DMS153 (cell line): ENCODE measurements around the gene ZNF709.
"Not testable (repeated sequence)": the region's sequence is repeated elsewhere in the genome, so short reads cannot be mapped to it uniquely, and the experiment has no call there.

ENCODE experiments used
- DNase-seq: peaks from one replicate; lab custom pipeline; 2025; lab: John Stamatoyannopoulos, UW

Gene ZNF709

GRCh38 chr19:12484371-12485051 lies at the start of gene ZNF709:
TSS of gene ZNF709 (minus strand) at chr19:12484816. CDS start at chr19:12484657, 159 bp downstream.
- DNase-seq: peak; percentile 71

GRCh38 chr19:12527034-12527836 lies 42.6 kb upstream of the ZNF709 start:
- peak; percentile 62 for DNase-seq

- no peak for DNase-seq
These were observed 41.9 kb upstream of the ZNF709 start for GRCh38 chr19:12526542-12526941.

GRCh38 chr19:12521996-12522395 lies 37.4 kb upstream of the ZNF709 start:
- no peak for DNase-seq

- no peak for DNase-seq
These were observed 29.0 kb upstream of the ZNF709 start for GRCh38 chr19:12513531-12514061.

- no peak for DNase-seq
These were observed 12.4 kb upstream of the ZNF709 start for GRCh38 chr19:12497032-12497431.

GRCh38 chr19:12496480-12496879 lies 11.9 kb upstream of the ZNF709 start:
- DNase-seq: no peak

GRCh38 chr19:12495002-12495802 lies 10.6 kb upstream of the ZNF709 start:
- peak; percentile 91 for DNase-seq

GRCh38 chr19:12494260-12494860 lies 9.7 kb upstream of the ZNF709 start:
- DNase-seq: no peak

GRCh38 chr19:12486265-12486783 lies 1.7 kb upstream of the ZNF709 start:
- not testable (repeated sequence) for DNase-seq

GRCh38 chr19:12485571-12485970 lies 955 bp upstream of the ZNF709 start:
- DNase-seq: no peak

GRCh38 chr19:12485052-12485416 lies 418 bp upstream of the ZNF709 start:
- peak; percentile 33 for DNase-seq

- DNase-seq: no peak
These were observed 625 bp downstream of the ZNF709 start for GRCh38 chr19:12484011-12484370.

GRCh38 chr19:12482509-12482886 lies 2.1 kb downstream of the ZNF709 start:
- no peak for DNase-seq

- no peak for DNase-seq
These were observed 2.7 kb downstream of the ZNF709 start for GRCh38 chr19:12481781-12482508.

- no peak for DNase-seq
These were observed 6.2 kb downstream of the ZNF709 start for GRCh38 chr19:12478234-12478941.

- not testable (repeated sequence) for DNase-seq
These were observed 17.0 kb downstream of the ZNF709 start for GRCh38 chr19:12467651-12468050.

GRCh38 chr19:12465211-12465610 lies 19.4 kb downstream of the ZNF709 start:
- DNase-seq: no peak

- no peak for DNase-seq
These were observed 19.8 kb downstream of the ZNF709 start for GRCh38 chr19:12464769-12465168.

- not testable (repeated sequence) for DNase-seq
These were observed 20.5 kb downstream of the ZNF709 start for GRCh38 chr19:12464139-12464538.
